Gastroesophageal sphincter (tissue), 4 donors: Measurements from ENCODE around the gene HSPA12A. TPM values are rescaled to one million over a fixed set of nuclear protein-coding genes. Genes with fewer than 3 reads are reported as not detected.

ENCODE experiments used
- ATAC-seq: fragments of 150-250 bp; one replicate; pipeline ENCODE4 v1.9.1; 2016; ENCODE audit warnings: mild to moderate bottlenecking, moderate library complexity
- H3K27ac ChIP-seq, 4 donors: fragments of 200-600 bp; sonication (generic) in 3 of 4; 1 replicate in 3 of 4; 2 replicates in 1 of 4; pipeline ENCODE4 v1.5.1; 2016 to 2019
- H3K27me3 ChIP-seq: fragments of 200-600 bp; sonication (generic); one replicate; pipeline ENCODE4 v1.5.1; 2019
- H3K36me3 ChIP-seq, 2 donors: fragments of 200-600 bp; sonication (generic); one replicate each; pipeline ENCODE4 v1.5.1; 2019; ENCODE audit warnings: control low read depth in 1 of 2
- H3K4me1 ChIP-seq, 3 donors: fragments of 200-600 bp; sonication (generic); 1 replicate in 2 of 3; 2 replicates in 1 of 3; pipeline ENCODE4 v1.5.1; 2016 to 2019; ENCODE audit warnings: control low read depth in 2 of 3
- H3K4me3 ChIP-seq, 2 donors: fragments of 200-600 bp; sonication (generic); one replicate each; pipeline ENCODE4 v1.5.1; 2019; ENCODE audit warnings: mild to moderate bottlenecking in 1 of 2, moderate library complexity in 1 of 2
- H3K9me3 ChIP-seq, 3 donors: fragments of 200-600 bp; sonication (generic); one replicate each; pipeline ENCODE4 v1.5.1; 2017 to 2019; ENCODE audit warnings: control low read depth in 2 of 3
- EP300 ChIP-seq: sonication (generic); formaldehyde crosslinking; IDR thresholded peaks from one replicate; pipeline ENCODE4 v1.6.1; 2017; ENCODE audit warnings: antibody characterized with exemption, mild to moderate bottlenecking
- POLR2A ChIP-seq, 2 donors: fragments of 450-650 bp; IDR thresholded peaks; one replicate each; pipeline ENCODE4 v1.6.1; 2017; ENCODE audit warnings: antibody characterized with exemption in 2 of 2, mild to moderate bottlenecking in 2 of 2, moderate library complexity in 1 of 2
- POLR2AphosphoS5 ChIP-seq: sonication (generic); formaldehyde crosslinking; IDR thresholded peaks from one replicate; pipeline ENCODE4 v1.6.1; 2017; ENCODE audit warnings: antibody characterized with exemption
- WGBS, 2 donors: methylation state at CpG; one replicate each; pipeline ENCODE4 v1.1.5; 2018; ENCODE audit warnings: low coverage in 1 of 2; 5-methylcytosine and 5-hydroxymethylcytosine counted together
- total RNA-seq, 4 donors: library from RNA; depleted of rRNA; stranded (reverse); fragments of >200 nt; gene quantifications; one replicate each; pipeline ENCODE4 v1.1.0, GENCODE V29; 2016
- TF ChIP-seq, protein P1 (sequence below), 4 experiments: fragments of 200-600 bp in 2 of 4; fragments of 450-650 bp in 2 of 4; sonication (generic) in 1 of 4; IDR thresholded peaks; one replicate each; pipeline ENCODE4 v1.5.1; 2017 to 2019; ENCODE audit warnings: antibody characterized with exemption in 4 of 4, mild to moderate bottlenecking in 2 of 4, moderate library complexity in 2 of 4

Gene HSPA12A
- total RNA-seq, 4 donors from 2014 or later = 12.3 to 26.3 (median 20.6) TPM

- WGBS, 2 donors = 84 to 89% methylated on average over 6 to 8 of the region's 15 CpGs
- no peaks in the 10 kb centered on the region for H3K36me3 ChIP-seq
- no peak overlapping the region for H3K4me3 ChIP-seq
- no peaks in the 10 kb centered on the region for H3K9me3 ChIP-seq
- ATAC-seq = no peak
- peaks cover 0 to 14% (median 5%) of the 10 kb centered on the region in 3 donors for H3K4me1 ChIP-seq
- TF ChIP-seq EP300 = no peak
- TF ChIP-seq POLR2AphosphoS5 = no peak
- no peak for TF ChIP-seq POLR2A (IDR thresholded peaks at IDR 0.05)
- TF ChIP-seq, protein P1, sequence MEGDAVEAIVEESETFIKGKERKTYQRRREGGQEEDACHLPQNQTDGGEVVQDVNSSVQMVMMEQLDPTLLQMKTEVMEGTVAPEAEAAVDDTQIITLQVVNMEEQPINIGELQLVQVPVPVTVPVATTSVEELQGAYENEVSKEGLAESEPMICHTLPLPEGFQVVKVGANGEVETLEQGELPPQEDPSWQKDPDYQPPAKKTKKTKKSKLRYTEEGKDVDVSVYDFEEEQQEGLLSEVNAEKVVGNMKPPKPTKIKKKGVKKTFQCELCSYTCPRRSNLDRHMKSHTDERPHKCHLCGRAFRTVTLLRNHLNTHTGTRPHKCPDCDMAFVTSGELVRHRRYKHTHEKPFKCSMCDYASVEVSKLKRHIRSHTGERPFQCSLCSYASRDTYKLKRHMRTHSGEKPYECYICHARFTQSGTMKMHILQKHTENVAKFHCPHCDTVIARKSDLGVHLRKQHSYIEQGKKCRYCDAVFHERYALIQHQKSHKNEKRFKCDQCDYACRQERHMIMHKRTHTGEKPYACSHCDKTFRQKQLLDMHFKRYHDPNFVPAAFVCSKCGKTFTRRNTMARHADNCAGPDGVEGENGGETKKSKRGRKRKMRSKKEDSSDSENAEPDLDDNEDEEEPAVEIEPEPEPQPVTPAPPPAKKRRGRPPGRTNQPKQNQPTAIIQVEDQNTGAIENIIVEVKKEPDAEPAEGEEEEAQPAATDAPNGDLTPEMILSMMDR (IDR thresholded peaks at IDR 0.05) = no peak
- H3K27ac ChIP-seq = no peak overlapping the region
- peaks cover 5% of the 10 kb centered on the region for H3K27me3 ChIP-seq
Measured at GRCh38 chr10:116775488-116776400, 33.4 kb upstream of the HSPA12A start.

GRCh38 chr10:116774728-116775151 lies 32.4 kb upstream of the HSPA12A start:
- peaks cover 6% of the 10 kb centered on the region for H3K27me3 ChIP-seq
- no peak overlapping the region for H3K27ac ChIP-seq
- 14 to 54% methylated on average over 2 to 4 of the region's 6 CpGs for WGBS, 2 donors
- peaks cover 0 to 19% (median 7%) of the 10 kb centered on the region in 3 donors for H3K4me1 ChIP-seq
- no peak for ATAC-seq
- H3K9me3 ChIP-seq = no peaks in the 10 kb centered on the region
- H3K4me3 ChIP-seq = no peak overlapping the region
- H3K36me3 ChIP-seq = no peaks in the 10 kb centered on the region
- no peak for TF ChIP-seq EP300
- TF ChIP-seq, protein P1 (IDR thresholded peaks at IDR 0.05) = no peak
- TF ChIP-seq POLR2AphosphoS5 = no peak
- no peak for TF ChIP-seq POLR2A (IDR thresholded peaks at IDR 0.05)

DNA sequence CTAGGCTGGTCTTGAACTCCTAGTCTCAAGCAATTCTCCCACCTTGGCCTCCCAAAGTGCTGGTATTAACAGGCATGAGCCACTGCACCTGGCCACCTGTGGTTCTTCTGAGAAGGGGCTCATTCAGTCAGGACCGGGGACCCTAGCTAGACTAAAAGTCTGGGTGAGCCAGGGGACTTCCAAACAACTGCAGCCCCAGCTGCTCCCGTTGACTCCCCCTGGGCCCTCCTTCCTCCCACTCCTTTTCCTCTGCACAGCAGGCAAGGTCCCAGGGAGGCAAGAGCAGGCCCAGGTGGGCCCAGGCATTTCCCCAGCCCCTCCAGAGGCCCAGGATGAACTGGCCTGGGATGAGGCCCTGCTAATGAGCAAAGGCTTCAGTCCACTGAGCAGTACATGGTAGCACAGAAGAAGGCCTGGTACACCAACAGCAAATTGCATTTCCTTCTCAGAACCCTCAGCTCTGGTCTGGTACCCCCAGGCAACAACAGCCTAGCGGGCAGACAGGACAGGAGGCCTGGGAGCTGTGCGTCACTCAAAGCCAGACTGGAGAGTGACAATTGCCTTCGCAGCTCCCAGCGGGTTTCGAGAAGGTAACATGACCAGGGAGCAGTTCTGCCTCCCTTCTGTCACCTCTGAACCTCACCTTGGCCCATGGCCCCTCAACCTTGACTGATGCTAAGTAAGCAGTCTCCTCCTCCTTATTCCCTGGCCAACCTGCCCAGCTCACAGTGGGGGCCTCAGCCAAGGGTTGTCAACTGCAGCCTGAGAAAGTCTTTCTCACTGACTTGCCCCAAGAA lies 30.7 kb upstream of the HSPA12A start:
- Histone ChIP-seq H3K4me1 (peaks cover 0 to 19% (median 7%) of the 10 kb centered on the region in 3 donors), H3K27ac (no peak overlapping the region), H3K4me3 (no peak overlapping the region), H3K9me3 (no peaks in the 10 kb centered on the region), H3K36me3 (no peaks in the 10 kb centered on the region), H3K27me3 (peaks cover 14% of the 10 kb centered on the region)
- WGBS, 2 donors = 80% methylated on average over 1 of the region's 7 CpGs; no CpG with 5 or more reads in 1 of the 2 donors
- no peak for ATAC-seq
- TF ChIP-seq EP300 (no peak), POLR2A (IDR thresholded peaks at IDR 0.05) (no peak)

DNA sequence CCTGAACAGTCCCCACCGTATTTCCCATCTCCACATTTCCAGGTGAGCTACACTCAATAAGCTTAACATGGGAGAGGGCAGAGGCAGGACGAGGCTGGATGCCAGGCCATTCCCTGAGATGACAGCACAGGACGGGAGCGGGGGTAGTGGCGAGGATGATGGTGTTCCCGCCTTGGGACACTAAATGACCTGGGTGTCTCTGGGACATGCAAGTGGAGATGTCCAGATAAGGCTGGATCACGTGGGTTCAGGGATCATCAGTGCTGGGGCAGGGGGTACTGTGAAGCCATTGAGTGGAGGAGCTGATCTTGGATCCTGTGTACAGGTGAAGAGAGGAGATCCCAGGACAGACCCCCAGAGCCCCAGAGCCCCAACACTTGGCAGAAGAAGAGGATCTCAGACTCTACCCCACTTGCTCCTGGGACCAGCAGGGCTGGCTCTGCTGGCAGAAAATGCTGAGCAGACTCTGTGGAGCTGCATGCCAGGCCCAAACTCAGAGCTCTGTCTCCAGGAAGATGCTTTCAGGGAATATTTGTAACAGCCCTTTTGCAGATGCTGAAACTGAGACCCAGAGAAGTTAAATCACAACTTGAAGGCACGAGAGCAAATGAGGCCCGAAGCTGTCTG lies 29.7 kb upstream of the HSPA12A start:
- no peak for ATAC-seq
- H3K27ac ChIP-seq = peak overlapping the region in 1 of 4 donors; percentile 53
- H3K4me1 ChIP-seq = peaks cover 0 to 25% (median 7%) of the 10 kb centered on the region in 3 donors
- peaks cover 20% of the 10 kb centered on the region for H3K27me3 ChIP-seq
- TF ChIP-seq, protein P1 (IDR thresholded peaks at IDR 0.05) = no peak
- TF ChIP-seq POLR2A (IDR thresholded peaks at IDR 0.05) (no peak), POLR2AphosphoS5 (no peak), EP300 (no peak)
- no peaks in the 10 kb centered on the region for H3K36me3 ChIP-seq
- H3K9me3 ChIP-seq = no peaks in the 10 kb centered on the region
- 70 to 81% methylated on average over 3 to 4 of the region's 9 CpGs for WGBS, 2 donors
- H3K4me3 ChIP-seq = no peak overlapping the region
